NCI-H2196 (cell line): ENCODE data around the gene LAMB1.
"Not testable (repeated sequence)": the region's sequence is repeated elsewhere in the genome, so short reads cannot be mapped to it uniquely, and the experiment has no call there.

ENCODE experiments used
- DNase-seq: peaks from one replicate; lab custom pipeline; 2025; ENCODE audit not compliant: unreplicated experiment; lab: John Stamatoyannopoulos, UW

LAMB1 gene

DNA sequence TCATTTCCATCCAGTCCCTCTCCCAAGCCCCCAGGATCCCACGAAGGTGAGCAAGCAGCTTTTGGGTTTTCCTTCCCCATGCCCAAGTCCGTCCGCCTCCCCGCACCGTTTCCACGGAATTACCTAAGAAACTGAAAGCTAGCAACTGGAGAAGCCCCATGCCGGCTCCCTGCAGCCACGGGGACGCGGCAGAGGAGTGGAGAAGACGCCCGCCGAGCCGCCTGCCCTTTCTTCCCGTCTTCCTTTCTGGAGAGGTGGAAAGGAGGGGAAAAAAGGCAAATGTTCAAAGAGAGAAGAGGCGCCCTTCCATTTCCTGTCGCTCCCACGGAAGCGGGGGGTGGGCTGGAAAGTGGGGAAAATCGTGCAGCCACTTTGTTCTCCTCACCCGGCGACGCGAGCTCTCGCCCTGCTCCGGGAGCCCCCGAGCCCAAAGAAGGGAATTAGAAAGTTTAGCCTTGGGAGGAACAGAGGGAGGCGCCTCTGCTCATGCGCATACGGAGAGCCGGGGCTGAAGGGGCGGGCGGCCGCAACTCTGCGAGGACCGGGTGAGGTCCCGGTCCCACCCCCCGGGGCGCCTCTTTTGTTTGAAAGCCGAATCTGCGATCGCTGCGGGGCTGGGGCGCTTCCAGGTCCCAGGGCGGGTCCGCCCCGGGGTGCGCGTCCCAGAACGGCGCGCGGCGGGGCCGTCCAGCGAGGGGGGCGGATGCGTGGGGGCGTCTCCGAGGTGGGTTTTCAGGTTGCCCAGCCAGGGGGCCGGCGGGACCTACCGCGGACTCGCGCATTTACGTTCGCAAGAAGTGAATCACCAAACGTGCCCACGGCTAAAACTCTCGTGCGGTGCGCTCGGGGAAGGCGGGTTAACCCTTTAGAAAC, at the start of gene LAMB1:
TSS of gene LAMB1 (minus strand) at position 436 of the 873 bp plus-strand sequence. CDS start at position 160, 276 bp downstream.
- peak; percentile 57 for DNase-seq

DNA sequence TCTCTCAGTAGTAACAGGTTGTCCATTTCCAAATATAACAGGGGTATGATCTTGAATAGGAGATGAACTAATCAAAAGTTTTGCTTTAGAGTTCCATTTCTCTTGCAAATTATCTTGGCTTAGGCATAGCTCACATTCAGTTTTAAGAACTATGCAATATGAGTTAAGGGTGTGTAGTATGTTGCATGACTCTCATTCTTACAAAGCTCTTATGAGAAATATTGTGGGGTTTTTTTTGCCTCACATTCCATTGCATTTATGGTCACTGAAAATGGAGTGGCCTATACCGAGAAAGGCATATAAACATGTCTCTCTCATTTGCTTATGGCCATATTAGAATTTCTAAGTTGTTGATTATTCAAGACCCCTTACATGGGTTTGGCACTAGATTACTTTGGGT, 48.5 kb upstream of the LAMB1 start:
- DNase-seq: no peak

DNA sequence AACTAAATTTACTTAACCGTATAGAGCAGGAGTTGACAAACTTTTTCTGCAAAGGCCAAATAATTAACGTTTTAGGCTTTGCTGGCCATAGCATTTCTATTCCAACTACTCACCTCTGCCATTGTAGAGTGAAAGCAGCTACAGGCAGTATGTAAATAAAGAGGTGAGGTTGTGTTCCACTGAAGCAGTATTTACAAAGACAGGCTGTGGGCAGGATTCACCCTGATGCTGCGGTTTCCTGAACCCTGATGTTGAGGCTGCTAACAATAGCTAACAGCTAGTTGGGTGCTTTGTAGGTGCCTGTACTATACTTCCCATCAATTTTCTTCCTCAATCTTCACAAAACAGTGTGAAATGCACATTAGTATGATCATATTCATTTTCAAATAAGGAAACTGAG, 47.0 kb upstream of the LAMB1 start:
- no peak for DNase-seq

DNA sequence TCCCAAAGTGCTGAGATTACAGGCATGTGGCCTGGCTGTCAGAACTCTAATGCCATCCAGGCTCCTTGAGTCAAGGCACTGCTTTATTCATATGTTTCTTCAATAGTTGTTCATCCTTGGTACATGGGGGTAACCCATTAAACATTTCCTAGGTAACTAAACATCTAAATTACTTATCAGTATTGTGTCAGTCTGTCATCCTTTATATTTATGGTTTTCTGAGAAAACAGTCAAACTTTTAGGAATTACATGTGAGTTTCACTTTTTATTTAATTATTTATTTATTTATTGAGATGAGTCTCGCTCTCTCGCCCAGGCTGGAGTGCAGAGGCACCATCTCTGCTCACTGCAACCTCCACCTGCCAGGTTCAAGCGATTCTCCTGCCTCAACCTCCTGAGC, 45.5 kb upstream of the LAMB1 start:
- no peak for DNase-seq

DNA sequence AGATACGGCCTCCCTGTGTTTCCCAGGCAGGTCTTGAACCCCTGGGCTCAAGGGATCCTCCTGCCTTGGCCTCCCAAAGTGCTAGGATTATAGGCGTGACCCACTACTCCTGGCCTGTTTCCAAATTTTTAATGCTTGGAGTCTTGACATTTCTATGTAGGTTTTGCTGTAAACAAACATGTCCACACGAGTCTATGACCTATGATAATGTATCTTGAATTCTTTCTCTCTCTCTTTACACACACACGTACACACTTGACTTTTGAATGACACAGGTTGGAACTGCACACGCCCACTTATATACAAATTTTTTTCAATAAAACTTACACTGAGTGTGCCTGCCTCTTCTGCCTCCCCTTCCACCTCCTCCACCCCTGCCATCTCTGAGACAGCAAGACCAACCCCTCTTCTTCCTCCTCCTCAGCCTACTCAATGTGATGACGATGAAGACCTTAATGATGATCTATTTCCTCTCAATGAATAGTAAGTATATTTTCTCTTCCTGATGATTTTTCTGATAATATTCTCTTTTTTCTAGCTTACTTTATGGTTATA, 44.1 kb upstream of the LAMB1 start:
- no peak for DNase-seq

DNA sequence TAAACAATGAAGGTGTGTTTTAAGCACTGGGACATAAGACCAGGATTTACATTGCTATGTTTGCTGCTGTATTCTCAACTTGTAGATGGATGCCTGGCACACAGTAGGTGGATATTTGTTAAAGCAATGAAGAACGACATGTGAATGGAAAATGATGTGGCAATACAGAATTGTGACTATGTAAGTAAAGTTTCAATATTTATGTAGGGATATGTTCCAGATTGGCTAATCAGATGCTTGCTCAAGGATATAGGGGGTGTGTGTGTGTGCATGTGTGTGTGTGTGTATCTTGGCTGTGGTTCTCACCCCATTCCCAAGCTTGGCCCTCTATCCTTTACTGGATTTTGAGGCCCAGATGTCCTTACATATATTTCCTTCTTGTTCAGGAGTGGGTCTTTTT, 42.7 kb upstream of the LAMB1 start:
- DNase-seq: no peak

DNA sequence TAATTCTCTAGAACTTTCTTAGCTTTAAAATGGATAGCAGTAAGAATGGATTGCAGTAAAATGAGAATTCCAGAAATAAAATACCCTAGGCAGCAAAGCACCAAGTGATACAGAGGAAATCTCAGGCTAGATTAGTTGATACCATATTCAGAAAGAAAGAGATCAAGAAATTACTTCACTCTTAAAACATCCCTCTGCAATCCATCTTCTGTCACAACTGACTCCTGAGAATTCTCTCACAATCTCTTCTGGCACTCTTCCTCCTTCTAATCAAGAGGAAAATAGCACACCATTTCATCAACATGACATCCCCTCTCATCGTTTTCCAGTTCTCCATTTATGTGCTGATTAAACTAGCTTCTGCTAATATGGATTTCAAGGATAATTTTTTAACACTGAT, 42.2 kb upstream of the LAMB1 start:
- DNase-seq: no peak

DNA sequence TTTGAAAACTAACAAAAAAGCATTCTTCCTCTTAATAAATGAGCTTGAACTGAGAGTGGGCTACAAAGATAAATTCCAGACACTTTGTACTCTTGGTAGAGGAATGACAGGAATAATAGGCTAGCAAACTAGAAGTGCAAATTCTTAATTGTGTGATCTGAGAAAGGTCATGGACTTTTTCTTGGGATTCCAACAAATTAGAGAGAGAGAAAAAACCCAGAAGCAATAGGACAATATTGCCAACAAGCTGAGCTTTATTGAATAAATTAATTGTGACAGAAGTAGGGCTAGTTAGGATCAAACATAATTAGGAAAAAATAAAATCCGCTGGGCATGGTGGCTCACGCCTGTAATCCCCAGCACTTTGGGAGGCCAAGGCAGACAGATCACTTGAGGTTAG, 41.4 kb upstream of the LAMB1 start:
- no peak for DNase-seq

DNA sequence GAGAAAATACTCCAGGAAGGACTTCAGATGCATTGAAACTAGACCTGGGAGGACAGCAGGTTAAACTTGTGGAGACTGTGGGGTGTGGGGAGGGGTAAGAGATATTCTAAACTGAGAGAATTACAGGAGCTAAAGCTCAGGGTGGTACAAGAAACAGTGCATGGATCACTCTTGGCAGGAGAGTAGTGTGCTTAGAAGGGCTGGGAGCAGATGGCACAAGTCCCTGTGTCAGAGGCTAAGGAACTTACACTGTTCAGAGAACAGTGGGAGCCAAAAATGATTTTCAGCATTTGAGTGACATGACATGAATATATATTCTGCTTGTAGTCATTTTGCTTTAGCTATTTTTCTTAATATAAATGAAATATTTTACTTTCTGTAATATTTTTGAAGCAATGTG, 36.0 kb upstream of the LAMB1 start:
- DNase-seq: no peak

DNA sequence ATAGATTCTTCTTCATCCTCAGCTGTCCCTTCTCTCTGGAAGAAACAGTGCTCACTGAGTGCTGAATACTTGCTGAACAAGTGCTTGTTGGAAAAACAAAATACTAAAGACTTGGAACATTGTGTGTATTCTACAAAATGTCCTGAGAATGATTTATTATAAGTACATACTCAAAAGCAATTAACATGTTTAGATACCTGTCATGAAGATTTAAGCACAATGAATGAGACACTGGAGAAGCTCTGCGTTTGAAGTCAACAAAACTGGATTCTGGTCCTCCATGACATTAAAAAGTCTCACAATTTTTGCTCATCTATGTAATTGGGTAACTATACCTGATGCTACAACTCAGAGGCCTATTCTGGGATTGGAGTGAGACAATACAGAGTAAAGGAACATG, 34.8 kb upstream of the LAMB1 start:
- no peak for DNase-seq

DNA sequence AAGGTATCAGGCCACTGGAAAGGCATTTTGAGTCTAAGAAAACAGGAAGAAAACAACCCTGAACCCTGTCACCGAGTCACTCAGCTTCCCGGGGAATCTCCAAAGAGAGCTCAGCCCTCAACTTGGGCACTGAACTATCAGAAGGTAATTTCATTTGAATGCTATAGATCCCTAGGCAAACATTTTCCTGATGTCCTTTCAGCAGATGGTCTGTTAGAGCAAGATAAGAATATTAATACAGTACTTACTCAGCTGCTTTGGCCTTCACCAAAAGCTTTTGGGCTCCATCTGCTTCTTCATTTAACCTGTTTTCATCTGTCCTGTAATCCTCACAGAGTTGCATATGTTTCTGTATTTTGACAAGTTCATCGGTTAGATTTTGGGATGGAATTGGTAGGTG, 34.2 kb upstream of the LAMB1 start:
- DNase-seq: no peak

DNA sequence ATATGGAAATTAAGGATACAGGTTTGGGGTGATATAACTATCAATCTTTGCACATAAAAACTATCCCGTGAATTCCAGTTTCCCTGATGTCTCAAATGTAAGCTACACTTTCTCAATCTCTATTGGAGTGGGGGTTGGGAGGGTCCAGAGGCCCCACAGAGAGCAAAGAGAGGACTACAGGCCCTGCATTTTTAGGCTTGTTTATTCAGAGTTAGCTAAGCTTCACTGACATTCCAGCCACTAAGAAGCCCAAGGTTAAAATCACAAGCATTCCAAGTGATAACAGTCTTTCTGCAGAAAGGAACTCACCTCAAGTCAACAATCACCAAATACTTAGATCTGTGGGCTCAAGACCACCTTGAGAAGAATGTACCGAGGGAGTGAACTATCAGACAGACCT, 31.6 kb upstream of the LAMB1 start:
- no peak for DNase-seq

DNA sequence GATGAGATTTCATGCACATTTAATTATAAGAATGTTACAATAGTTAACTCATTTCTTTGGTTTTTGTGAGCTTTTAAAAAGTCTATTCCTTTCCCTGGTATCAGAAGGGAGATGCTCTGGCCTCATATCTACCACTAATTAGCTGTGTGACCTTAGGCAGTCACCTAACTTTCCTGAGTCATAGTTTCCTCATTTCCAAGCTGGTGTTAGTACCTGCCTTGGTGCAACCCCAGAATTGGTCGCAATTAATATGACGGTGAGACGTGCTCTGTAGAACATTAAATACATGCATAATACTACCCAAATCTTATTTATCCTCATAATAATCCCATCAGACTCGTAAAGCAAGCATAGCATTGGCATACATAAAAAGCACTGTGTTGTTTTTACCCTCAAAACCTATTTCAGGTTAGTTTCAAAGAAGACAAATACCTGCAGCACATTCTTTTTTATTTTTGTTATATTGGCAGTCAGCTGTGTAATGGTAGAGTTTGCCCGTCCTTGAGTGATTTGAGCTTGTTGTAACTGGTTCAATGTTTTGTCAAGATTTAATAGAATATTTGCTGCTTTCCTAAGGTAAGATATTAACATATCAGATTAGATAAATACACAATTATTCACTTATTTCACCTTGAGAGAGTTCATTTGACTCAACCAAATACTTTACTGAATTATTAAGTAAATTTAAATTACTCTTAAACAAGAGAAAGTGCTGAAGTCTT, 31.0 kb upstream of the LAMB1 start:
- no peak for DNase-seq

DNA sequence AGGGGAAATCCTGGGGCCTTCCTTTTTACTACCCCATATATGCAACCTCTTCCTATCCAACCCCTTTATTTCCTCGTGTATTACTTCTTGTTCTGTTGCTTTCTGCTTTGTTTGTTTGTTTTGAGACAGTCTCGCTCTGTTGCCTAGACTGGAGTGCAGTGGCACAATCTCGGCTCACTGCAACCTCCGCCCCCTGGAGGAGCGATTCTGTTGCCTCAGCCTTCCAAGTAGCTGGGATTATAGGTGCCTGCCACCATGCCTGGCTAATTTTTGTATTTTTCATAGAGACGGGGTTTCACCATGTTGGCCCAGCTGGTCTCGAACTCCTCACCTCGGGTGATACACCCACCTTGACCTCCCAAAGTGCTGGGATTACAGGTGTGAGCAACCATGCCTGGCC, 30.3 kb upstream of the LAMB1 start:
- DNase-seq: not testable (repeated sequence)

DNA sequence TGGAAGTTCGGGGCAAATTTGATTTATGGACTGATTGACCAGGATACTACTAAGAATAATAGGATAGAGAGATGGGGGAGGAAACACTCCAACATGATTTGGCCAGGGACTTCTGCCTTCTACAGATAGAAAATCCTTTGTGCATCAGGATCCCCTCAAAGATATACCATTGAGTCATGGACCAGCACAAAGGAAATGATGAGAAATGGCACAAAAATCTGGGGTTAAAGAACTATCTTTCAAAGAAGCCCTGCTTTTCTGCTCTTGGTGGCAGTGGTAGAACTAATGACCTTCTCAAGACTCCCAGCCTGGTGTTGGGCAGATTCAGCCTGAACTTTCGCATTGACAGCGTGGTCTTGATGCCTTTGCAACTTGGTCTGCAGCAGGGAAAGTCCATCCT, 27.6 kb upstream of the LAMB1 start:
- no peak for DNase-seq

DNA sequence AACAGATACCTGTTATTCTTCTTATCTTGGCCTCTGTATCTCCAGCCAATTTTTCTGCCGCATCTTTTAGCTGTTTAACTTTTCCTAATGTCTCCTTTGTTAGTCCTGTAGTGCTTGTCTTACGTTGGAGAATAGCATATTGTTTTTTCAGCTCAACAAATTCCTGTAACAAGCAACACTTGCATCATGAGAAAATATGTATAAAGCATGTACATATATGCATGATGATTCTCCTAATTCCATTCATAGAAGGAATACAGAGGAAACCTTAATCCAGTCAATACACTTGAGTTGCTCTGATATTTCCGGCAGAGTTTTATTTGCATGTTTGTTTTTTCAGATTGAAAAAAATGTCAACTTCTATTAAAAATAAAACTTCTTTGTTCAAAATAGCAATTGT, 26.1 kb upstream of the LAMB1 start:
- DNase-seq: no peak

DNA sequence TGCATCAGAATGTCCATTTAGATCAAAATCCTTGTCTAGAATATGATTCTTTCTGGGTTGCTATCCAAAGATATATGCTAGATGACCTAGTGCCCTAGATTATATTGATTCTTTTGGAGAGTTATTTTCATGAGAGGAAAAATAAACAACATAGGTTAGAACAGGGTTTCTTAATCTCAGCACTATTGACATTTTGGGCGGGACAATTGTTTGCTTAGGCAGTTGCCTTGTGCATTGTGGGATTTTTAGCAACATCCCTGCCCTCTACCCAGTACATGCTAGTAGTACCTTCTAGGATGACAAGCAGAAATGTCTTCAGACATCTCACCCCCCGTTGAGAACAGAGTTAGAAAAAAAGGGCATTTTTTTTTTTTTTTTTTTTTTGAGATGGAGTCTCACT, 25.1 kb upstream of the LAMB1 start:
- DNase-seq: no peak

DNA sequence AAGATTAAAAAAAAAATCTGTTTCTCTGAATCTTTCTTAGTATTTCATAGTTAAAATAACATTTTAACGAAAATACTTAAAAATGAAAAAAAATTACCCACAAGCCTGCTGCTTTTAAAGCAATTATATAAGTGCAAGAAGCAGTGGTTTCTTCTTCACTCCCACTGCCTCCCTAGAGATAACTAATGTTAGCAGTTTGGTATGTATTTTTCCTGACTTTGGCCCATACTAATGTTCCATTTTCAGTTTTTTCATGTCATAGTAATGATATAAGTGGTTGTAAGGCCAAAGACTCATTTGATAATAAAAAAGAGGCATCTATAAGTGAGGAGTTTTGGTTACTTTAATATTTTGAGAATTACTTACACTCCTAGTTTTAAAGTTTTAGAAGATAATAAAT, 24.3 kb upstream of the LAMB1 start:
- no peak for DNase-seq

DNA sequence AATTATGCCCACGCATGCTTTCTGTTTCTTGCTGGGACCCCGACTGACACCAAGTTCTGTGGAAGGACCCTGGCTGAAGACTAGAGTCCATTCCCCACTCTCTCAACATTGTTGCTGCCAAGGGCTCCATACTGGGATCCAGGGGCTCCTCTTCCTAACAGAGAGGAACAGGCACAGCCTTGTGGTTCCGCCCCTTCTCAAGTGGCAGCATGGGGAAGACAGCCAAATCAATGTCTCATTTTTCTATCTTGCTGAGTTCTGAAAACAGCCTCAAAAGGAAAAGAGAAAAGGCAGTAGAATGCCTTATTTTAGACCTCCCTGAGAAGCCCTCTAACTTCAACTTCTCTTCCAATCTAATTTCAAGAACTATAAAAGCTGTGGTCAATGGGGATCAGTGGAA, 23.7 kb upstream of the LAMB1 start:
- peak; percentile 11 for DNase-seq

DNA sequence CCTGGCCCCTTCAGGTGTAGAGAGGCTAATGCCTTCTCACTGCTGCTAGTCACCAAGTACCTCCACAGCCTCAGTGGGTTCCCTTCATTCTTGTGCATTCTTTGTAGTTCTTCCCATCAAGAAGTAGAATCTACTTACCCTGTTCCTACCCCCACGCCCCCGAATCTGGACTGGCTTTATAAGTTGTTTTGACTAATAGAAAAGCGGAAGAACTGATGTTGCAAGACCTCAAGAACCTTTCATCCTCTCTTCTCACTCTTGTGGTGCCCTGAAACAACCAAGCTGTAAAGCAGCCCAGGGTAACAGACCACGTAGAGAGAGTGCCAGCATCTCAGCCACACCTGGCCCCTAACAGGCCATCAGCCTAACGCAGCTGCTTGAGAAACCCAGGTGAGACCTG, 23.2 kb upstream of the LAMB1 start:
- DNase-seq: no peak

DNA sequence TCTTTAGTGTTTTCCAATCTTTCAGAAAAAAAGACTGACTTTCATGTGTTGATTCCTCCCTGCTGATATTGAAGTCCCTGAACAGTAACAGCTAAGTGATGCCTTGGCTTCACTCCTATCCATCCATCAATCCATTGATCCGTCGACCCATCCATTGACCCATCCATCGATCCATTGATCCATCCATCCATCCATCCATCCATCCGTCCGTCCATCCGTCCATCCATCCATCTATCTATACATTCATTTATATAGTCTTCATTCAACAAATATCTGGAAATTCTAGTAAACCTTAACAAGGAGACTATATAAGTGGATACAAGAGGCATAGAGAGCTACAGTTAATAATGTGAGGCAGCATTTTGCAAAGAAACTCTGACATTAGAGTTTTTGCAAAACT, 21.6 kb upstream of the LAMB1 start:
- no peak for DNase-seq

DNA sequence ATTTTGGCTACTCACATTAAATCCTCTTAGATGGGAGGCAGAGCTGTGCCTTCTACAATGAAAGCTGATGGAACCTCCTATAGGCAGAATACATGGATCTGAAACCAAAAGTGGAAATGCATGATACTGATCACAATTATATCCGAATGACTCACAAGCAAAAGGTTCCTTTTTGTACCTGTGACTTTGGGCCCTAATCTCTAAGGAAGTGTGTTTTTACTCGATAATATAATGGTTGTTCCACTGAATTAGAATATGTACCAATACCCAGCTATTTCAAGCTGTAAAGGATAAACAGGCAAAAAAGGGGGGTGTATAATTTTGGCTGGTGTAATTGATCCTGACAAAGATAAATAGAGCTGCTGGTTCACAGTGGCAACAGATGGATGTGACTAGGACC, 17.6 kb upstream of the LAMB1 start:
- no peak for DNase-seq
